Activated naive CD8-positive, alpha-beta T cell treated with anti-CD3 and anti-CD28 coated beads, Interleukin-2, amount 50 U/mL, for 24 hours (primary cell): Measurements from ENCODE around the gene CDH5.

Experiments
- ATAC-seq: fragments of 150-1000 bp; cut with Tn5 transposase; one replicate; pipeline ENCODE4 v1.10.0; 2021
- DNase-seq: peaks from one replicate; pipeline ENCODE4 v3.0.0; 2021
- H3K27ac Mint-ChIP-seq: one replicate; pipeline ENCODE4 v1.8.0; 2021; ENCODE audit warnings: mild to moderate bottlenecking, mixed read lengths
- H3K27me3 Mint-ChIP-seq: one replicate; pipeline ENCODE4 v1.8.0; 2021; ENCODE audit warnings: mixed read lengths
- H3K36me3 Mint-ChIP-seq: one replicate; pipeline ENCODE4 v1.8.0; 2021; ENCODE audit warnings: low read depth, mixed read lengths
- H3K4me1 Mint-ChIP-seq: one replicate; pipeline ENCODE4 v1.8.0; 2021; ENCODE audit warnings: mixed read lengths
- H3K4me3 Mint-ChIP-seq: one replicate; pipeline ENCODE4 v1.8.0; 2021; ENCODE audit warnings: mild to moderate bottlenecking, moderate library complexity, mixed read lengths
- H3K9me3 Mint-ChIP-seq: one replicate; pipeline ENCODE4 v1.8.0; 2021; ENCODE audit warnings: mixed read lengths

Gene CDH5

DNA sequence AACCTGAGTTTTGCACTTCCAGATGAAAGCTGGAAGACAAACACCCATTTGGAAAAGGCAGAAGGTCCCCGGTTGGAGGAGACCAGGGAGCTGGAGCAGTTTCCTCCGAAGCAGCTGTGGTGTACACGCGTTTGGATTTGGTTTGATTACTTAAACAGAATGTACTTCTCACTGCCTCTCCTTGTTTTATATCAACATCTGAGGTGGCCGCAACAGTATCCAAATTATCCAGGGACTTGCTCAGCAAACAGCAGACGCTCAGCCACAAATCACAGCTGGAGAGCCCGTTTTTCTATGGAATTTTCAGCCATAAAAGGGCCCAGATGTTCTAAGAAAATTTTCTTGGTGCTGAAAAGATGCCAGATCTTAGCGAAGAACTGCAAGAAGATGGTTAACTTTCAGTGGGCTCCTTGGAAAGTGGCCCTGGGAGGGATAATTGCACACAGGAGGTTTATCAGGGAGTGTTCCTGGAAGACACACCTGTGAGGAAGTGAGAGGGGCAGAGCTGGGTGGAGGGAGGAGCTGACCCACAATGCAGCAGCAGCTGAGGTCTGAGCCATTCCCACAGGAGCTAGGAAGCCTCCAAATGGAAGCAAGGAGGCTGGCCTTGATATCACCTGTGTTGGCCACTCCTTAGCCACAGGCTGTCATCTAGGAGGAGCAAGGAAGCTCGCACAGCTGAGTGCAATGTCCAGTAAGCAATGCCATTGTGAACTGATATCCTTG, 28.9 kb upstream of the CDH5 start:
- Mint-ChIP-seq H3K4me3 (no peak overlapping the region), H3K9me3 (no peaks in the 10 kb centered on the region), H3K36me3 (no peaks in the 10 kb centered on the region), H3K4me1 (no peaks in the 10 kb centered on the region), H3K27ac (no peak overlapping the region), H3K27me3 (peaks cover 13% of the 10 kb centered on the region)
- no peak for DNase-seq
- ATAC-seq = no peak

DNA sequence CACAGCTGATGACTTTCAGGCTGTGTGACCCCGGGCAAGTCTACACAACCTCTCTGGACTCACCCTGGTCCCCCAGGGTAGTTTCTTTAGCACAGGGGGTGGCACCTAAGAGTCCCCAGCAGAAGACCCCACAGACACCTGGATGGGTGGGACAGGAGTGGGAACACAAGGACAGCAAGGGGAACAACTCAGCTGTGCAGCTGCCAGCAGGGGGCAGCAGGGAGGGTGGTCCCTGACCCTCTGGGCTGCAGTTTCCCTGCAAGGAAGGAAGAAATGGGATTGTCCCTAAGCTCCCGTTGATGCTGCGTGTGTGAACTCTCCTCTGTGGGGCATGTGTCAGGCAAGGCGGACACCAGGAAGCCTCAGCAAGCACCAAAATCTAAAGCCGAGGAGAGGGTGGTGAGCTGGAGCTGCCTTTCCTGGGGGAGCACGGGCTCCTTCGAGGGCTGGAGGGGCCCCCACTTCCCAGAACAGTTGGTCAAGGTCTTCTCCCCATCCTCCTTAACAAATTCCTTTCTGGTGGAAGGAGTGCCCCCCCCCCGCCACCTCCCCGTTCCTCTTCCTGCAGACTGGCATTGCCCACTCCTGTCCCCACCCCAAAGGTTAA, 24.1 kb upstream of the CDH5 start:
- Mint-ChIP-seq H3K4me1 (no peaks in the 10 kb centered on the region), H3K27me3 (peaks cover 15% of the 10 kb centered on the region), H3K4me3 (no peak overlapping the region), H3K9me3 (no peaks in the 10 kb centered on the region), H3K27ac (no peak overlapping the region), H3K36me3 (no peaks in the 10 kb centered on the region)
- DNase-seq = peak; percentile 46
- ATAC-seq = no peak

DNA sequence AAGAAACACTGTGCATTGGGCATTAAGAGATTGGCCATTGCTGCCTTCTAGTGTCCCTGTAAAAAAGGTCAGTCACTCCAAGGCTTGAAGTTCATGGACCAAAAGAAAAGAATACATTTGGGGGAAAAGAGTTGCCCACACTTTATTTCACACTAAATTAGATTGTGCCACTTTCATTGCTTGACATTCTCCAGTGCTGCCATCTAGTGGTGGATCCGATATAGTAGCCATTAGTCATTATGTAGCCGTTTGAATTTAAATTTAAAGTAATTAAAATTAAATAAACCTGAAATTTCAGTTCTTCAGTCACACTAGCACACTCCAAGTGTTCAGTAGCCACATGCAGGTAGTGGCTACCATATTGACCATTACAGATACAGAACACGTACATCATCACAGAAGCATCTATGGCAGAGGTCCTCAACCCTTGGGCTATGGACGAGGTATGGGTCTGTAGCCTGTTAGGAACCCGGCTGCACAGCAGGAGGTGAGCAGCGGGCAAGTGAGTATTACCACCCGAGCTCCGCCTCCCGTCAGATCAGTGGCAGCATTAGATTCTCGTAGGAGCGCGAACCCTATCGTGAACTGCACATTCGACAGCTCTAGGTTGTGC, 21.9 kb upstream of the CDH5 start:
- H3K4me1 Mint-ChIP-seq = no peaks in the 10 kb centered on the region
- H3K36me3 Mint-ChIP-seq = no peaks in the 10 kb centered on the region
- no peak overlapping the region for H3K4me3 Mint-ChIP-seq
- H3K9me3 Mint-ChIP-seq = no peaks in the 10 kb centered on the region
- H3K27me3 Mint-ChIP-seq = peaks cover 19% of the 10 kb centered on the region
- DNase-seq (peak; percentile 44), ATAC-seq (no peak)
- no peak overlapping the region for H3K27ac Mint-ChIP-seq

DNA sequence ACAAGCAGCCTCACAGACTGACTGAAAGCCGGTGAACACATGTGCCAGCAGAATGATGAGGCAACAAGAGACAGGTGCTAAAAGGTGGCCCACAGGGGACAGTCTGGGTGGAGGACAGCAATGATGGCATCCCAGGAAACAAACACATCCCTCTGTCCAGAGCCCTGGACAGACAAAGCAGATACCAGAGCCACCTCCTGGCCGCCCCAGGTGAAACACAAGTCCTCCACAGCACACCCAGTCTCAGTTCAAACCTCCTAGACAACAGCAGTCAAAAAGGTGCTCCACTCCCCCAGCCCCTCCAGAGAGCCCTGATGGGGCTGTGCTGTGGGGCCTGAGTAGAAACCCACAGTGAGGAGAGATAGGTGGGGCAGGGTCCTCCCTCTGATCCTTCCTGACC, 20.3 kb upstream of the CDH5 start:
- Mint-ChIP-seq H3K36me3 (no peaks in the 10 kb centered on the region), H3K9me3 (no peaks in the 10 kb centered on the region), H3K27ac (no peak overlapping the region), H3K4me3 (no peak overlapping the region), H3K4me1 (no peaks in the 10 kb centered on the region), H3K27me3 (peaks cover 20% of the 10 kb centered on the region)
- no peak for DNase-seq
- ATAC-seq = no peak

DNA sequence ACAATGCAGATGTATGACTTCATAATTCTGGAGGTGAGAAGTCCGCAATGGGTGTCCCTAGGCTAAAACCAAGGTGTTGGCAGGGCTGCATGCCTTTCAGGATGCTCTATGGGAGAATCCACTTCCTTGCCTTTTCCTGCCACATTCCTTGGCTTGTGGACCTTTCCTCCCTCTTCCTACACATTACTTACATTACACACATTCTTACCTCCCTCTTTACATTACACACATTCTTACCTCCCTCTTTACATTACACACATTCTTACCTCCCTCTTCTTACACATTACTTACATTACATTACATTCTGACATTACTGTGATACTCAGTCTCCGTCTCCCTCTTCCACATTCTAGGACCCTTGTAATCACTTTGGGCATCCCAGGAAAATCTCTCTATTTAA, 14.2 kb upstream of the CDH5 start:
- Mint-ChIP-seq H3K9me3 (no peaks in the 10 kb centered on the region), H3K4me1 (no peaks in the 10 kb centered on the region), H3K27ac (no peak overlapping the region), H3K27me3 (peaks cover 28% of the 10 kb centered on the region), H3K4me3 (no peak overlapping the region), H3K36me3 (no peaks in the 10 kb centered on the region)
- DNase-seq (no peak), ATAC-seq (no peak)

DNA sequence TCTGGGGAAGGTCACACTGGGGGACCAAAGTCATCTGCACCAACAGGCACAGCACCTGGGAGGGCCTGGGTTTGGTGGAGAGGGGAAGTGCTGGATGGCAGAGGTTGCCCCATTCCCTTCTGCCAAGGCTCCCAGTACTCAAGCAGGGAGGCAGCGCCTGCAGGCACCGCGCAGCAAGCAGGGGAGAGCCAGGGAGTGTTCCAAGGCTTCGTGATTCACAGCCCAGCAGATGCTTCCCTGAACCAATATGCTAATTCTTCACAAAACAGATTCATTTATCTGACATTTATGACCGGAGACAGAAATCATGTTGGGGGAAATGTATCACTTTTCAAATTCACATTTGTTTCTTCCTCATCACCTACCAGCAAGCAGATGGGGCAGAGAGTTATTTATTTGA, 13.4 kb upstream of the CDH5 start:
- Mint-ChIP-seq H3K36me3 (no peaks in the 10 kb centered on the region), H3K27ac (no peak overlapping the region), H3K4me3 (no peak overlapping the region), H3K27me3 (peaks cover 33% of the 10 kb centered on the region), H3K4me1 (no peaks in the 10 kb centered on the region), H3K9me3 (no peaks in the 10 kb centered on the region)
- no peak for ATAC-seq
- no peak for DNase-seq

DNA sequence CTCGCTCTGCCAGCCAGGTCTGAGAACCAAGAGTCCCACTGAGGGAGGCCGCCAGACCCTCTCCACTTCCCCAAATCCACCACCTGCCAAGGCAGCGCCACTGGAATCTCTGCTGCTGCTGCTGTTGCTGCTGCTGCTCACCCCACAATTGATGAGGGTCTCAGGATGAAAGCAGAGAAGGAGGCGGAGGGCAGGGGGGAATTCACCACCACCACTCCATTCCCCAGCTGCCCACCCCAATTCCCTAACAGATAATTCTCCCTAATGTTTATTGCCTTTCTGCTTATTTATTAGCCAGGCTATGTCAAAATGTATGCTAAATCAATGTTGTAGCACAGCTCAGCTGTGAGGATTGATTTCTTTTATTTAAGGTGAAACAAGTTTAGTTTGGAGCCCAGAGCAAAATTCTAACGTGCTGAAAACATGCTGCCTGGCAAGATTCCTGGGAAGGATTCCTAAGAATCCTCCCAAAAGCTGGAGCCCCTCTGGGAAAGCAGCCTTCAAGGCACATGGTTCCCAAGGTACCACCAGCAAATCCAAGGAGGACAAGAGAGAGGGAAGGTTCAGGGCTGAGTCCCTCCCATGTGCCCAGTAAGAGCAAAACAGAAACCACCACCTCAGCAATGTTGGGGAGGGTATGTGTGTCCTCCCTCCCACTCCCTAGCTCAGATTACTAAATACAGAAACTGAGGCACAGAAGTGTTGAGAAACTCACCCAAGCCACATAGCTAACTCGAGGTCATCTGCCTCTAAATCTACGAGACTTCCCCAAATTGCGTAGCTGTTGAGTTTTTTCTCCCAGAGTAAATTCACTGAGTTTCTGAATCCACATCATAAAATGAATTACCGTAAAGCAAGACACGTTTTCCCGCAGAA, 12.2 kb upstream of the CDH5 start:
- no peak overlapping the region for H3K4me3 Mint-ChIP-seq
- H3K27ac Mint-ChIP-seq = no peak overlapping the region
- no peaks in the 10 kb centered on the region for H3K9me3 Mint-ChIP-seq
- H3K27me3 Mint-ChIP-seq = peaks cover 31% of the 10 kb centered on the region
- H3K36me3 Mint-ChIP-seq = no peaks in the 10 kb centered on the region
- H3K4me1 Mint-ChIP-seq = no peaks in the 10 kb centered on the region
- no peak for DNase-seq
- ATAC-seq = no peak

DNA sequence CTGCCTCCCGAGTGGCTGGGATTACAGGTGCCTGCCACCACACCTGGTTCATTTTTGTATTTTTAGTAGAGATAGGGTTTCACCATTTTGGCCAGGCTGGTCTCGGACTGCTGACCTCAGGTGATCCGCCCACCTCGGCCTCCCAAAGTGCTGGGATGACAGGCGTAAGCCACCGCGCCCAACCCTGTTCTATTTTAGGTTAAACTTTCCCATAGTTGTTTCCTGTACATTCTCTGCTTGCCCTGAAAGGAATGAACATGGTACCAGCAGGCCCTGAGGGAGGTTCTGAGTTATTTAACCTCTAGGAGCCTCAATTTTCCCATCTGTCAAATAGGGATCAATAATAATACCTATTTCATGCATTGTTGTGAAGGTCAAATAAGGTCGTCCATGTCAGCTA, 11.0 kb upstream of the CDH5 start:
- Mint-ChIP-seq H3K27ac (no peak overlapping the region), H3K36me3 (no peaks in the 10 kb centered on the region), H3K4me1 (no peaks in the 10 kb centered on the region), H3K9me3 (no peaks in the 10 kb centered on the region), H3K27me3 (peaks cover 32% of the 10 kb centered on the region), H3K4me3 (no peak overlapping the region)
- no peak for ATAC-seq
- no peak for DNase-seq

DNA sequence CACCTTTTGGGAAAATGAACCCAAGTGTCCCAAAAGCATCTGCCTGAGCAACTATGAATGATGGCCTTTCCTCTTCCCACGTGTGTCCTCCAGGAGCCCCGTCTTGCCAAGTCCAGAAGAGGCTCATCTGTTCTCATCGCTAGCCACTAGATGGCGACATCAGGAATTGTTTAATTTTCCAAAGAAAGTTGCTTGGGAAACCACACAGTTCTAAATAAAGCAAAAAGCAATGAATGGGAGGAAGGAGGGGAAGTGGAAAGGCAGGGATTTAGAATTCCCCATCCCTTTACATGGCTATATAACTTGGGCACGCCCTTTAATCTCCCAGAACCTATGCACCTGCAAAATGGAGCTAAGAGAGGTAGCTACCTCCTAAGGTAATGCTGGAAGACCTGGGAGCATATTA, 9.0 kb upstream of the CDH5 start:
- no peaks in the 10 kb centered on the region for H3K4me1 Mint-ChIP-seq

DNA sequence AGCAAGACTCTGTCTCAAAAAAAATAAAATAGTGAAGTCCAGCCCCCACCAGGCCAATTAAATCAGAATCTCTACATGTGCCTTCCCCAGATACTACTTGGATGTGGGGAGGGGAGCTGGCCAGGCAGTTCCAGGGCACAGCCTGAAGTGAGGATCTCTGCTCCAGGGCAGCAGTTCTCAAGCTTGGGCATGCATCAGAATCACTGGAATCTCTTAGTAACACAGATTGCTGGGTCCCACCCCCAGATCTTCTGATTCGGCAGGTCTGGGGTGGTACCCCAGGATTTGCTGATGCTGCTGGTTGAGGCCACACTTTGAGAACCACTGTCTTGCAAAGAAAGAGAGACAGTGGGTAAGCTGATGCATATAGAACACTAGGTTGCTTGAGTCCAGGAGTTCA, 8.3 kb upstream of the CDH5 start:
- no peak overlapping the region for H3K27ac Mint-ChIP-seq
- no peak for ATAC-seq
- peaks cover 45% of the 10 kb centered on the region for H3K27me3 Mint-ChIP-seq
- no peaks in the 10 kb centered on the region for H3K36me3 Mint-ChIP-seq
- no peaks in the 10 kb centered on the region for H3K9me3 Mint-ChIP-seq
- no peaks in the 10 kb centered on the region for H3K4me1 Mint-ChIP-seq
- no peak overlapping the region for H3K4me3 Mint-ChIP-seq
- no peak for DNase-seq

More for the DNA sequence above, 9.0 kb upstream of the CDH5 start:
- peak; percentile 29 for DNase-seq
- Mint-ChIP-seq H3K9me3 (no peaks in the 10 kb centered on the region), H3K27me3 (peaks cover 41% of the 10 kb centered on the region), H3K27ac (no peak overlapping the region), H3K36me3 (no peaks in the 10 kb centered on the region), H3K4me3 (no peak overlapping the region)
- ATAC-seq = no peak

DNA sequence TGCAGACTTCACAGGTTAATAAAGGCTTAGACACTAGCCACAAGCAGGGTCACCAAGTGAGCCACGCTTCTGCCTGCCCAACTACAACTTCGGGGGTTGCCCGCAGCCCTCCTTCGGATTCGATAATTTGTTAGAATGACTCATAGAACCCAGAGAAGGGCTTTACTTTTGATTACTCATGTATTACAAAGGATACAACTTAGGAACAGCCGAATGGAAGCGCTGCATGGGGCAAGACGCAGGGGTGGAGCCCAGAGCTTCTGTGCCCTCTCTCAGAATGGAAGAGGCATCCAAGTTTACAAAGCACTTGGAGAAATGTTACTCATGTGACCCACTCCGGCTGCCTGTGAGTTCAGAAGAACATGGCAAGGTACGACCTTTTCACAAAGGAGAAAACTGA, 7.5 kb upstream of the CDH5 start:
- peaks cover 46% of the 10 kb centered on the region for H3K27me3 Mint-ChIP-seq
- H3K36me3 Mint-ChIP-seq = no peaks in the 10 kb centered on the region
- H3K4me3 Mint-ChIP-seq = no peak overlapping the region
- ATAC-seq (no peak), DNase-seq (no peak)
- no peaks in the 10 kb centered on the region for H3K9me3 Mint-ChIP-seq
- H3K4me1 Mint-ChIP-seq = no peaks in the 10 kb centered on the region
- no peak overlapping the region for H3K27ac Mint-ChIP-seq

DNA sequence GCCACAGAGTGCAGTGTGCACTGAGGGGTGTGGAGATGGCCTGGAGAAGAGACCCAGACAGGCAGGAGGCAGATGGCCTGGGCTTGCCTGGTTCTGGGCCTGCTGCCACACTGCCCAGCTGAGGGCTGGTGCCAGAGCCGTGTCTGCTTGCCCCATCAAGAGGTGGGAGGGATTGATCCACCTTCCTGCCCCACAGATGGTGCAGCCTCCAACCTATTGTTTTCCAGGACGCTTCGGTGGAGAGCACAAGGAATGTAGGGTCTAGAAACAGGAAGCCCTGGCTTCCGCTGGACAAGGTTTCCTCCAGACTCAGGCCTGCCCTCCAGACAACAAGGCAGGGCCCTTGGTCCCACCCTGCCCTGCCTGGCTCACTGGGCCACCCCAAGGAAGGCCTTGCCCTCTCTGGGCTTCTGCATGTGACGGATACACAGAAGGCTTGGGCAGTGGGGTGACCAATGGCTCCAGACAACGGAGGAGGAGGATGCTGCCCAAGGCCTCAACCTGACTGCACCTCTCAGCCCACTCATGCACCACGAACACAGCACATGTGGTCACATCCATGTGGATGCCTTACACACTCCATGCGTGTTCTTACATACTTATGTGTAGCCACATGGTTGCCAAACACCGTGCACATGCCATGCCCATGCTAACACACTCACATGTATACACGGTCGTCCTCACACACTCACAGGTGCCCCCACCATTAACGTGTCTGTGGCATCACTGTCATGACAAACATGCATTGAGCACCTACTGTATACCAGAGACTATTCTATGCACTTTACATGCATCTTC, 6.5 kb upstream of the CDH5 start:
- Mint-ChIP-seq H3K4me3 (no peak overlapping the region), H3K27me3 (peaks cover 46% of the 10 kb centered on the region), H3K9me3 (no peaks in the 10 kb centered on the region), H3K4me1 (no peaks in the 10 kb centered on the region), H3K36me3 (no peaks in the 10 kb centered on the region), H3K27ac (no peak overlapping the region)
- DNase-seq = no peak
- ATAC-seq = no peak

DNA sequence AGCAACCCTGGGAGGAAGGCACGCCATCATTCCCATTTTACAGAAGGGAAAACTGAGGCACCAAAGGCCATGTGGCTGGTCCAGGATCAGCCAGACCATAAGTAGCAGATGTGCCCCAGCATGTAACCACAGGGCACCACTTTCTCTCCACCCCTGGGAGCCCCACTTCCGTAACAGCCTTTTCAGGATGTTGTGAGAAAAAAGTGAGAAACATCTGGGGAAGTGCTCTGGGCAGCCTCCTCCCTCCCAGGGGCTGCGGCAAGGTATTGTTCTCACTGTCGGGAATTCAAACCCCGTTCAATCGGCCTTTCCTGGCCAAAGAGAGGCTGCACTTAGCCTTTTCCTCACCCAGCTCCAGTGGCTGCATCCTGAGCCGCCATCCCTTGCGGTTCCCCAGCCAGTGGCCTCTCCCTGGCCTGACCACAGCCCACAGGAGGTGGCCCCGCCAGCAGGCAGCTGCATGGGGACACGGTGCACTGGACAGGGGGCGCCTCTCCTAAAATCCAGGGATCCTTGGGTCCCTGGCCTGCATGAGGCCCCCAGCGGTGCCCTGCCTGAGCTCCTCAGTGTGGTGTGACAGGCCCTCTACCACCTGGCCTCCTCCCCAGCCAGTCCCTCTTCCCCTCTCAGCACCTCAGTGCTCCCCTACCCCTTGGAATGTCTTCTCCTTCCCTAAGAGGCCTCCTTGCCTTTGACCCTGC, 5.7 kb upstream of the CDH5 start:
- no peaks in the 10 kb centered on the region for H3K9me3 Mint-ChIP-seq
- no peaks in the 10 kb centered on the region for H3K4me1 Mint-ChIP-seq
- no peak overlapping the region for H3K27ac Mint-ChIP-seq
- peaks cover 51% of the 10 kb centered on the region for H3K27me3 Mint-ChIP-seq
- H3K36me3 Mint-ChIP-seq = no peaks in the 10 kb centered on the region
- H3K4me3 Mint-ChIP-seq = no peak overlapping the region
- DNase-seq (no peak), ATAC-seq (no peak)
